Natural killer cell (primary cell): Measurements from ENCODE around the gene RANBP17. TPM values are rescaled to one million over a fixed set of nuclear protein-coding genes. Genes with fewer than 3 reads are reported as not detected.

Source experiments
- ATAC-seq, 3 donors: fragments of 150-1000 bp in 2 of 3; fragments of 200-7000 bp in 1 of 3; cut with Tn5 transposase; 1 replicate in 1 of 3; 2 replicates in 2 of 3; pipeline ENCODE4 v1.10.0; 2021; ENCODE audit warnings: mild to moderate bottlenecking in 2 of 3, moderate library complexity in 2 of 3
- DNase-seq, 2 donors: peaks; one replicate each; pipeline versions ENCODE4 v3.0.0 to v3.0.0-alpha.2; 2013 to 2021; ENCODE audit warnings: mixed read lengths in 1 of 2
- H3K27ac ChIP-seq: one replicate; pipeline ENCODE4 v1.5.1; 2013; ENCODE audit warnings: mild to moderate bottlenecking, low read length
- H3K27me3 ChIP-seq: one replicate; pipeline ENCODE4 v1.6.1; 2013; ENCODE audit warnings: low read length; ENCODE audit not compliant: control insufficient read depth, insufficient read depth
- H3K36me3 ChIP-seq: one replicate; pipeline ENCODE4 v1.6.1; 2013; ENCODE audit warnings: low read length; ENCODE audit not compliant: control insufficient read depth, insufficient read depth
- H3K4me1 ChIP-seq: one replicate; pipeline ENCODE4 v1.6.1; 2013; ENCODE audit warnings: low read length; ENCODE audit not compliant: control insufficient read depth, insufficient read depth
- H3K4me3 ChIP-seq: one replicate; pipeline ENCODE4 v1.5.1; 2013; ENCODE audit warnings: low read length
- H3K9me3 ChIP-seq: one replicate; pipeline ENCODE4 v1.6.1; 2013; ENCODE audit warnings: low read length; ENCODE audit not compliant: control insufficient read depth, insufficient read depth
- H3K27ac Mint-ChIP-seq, 2 donors: one replicate each; pipeline ENCODE4 v1.8.0; 2022; ENCODE audit warnings: mild to moderate bottlenecking in 2 of 2, mixed read lengths in 2 of 2, moderate library complexity in 1 of 2
- H3K27me3 Mint-ChIP-seq, 2 donors: one replicate each; pipeline ENCODE4 v1.8.0; 2022; ENCODE audit warnings: low read depth in 2 of 2, mixed read lengths in 2 of 2
- H3K36me3 Mint-ChIP-seq: one replicate; pipeline ENCODE4 v1.8.0; 2022; ENCODE audit warnings: mixed read lengths
- H3K4me1 Mint-ChIP-seq, 2 donors: one replicate each; pipeline ENCODE4 v1.8.0; 2022; ENCODE audit warnings: mixed read lengths in 2 of 2
- H3K4me3 Mint-ChIP-seq: one replicate; pipeline ENCODE4 v1.8.0; 2022; ENCODE audit warnings: mild to moderate bottlenecking, moderate library complexity, mixed read lengths
- H3K9me3 Mint-ChIP-seq, 2 donors: one replicate each; pipeline ENCODE4 v1.8.0; 2022; ENCODE audit warnings: mixed read lengths in 2 of 2
- WGBS: methylation state at CpG from one replicate; pipeline ENCODE4 v1.1.7; 2013; ENCODE audit warnings: missing lambda C conversion rate; ENCODE audit not compliant: insufficient coverage; 5-methylcytosine and 5-hydroxymethylcytosine counted together
- intact Hi-C: fragments of 100-400 bp; cut with micrococcal nuclease; formaldehyde crosslinking; loops from one replicate; pipeline ENCODE4 v1.14.2; 2022
- total RNA-seq, 4 donors: library from RNA; stranded (reverse); fragments of 120-200 nt in 1 of 4; gene quantifications; one replicate each; pipeline versions ENCODE4 v1.2.3 to v1.2.4, GENCODE V29; 2013 to 2022
- TF ChIP-seq, protein P1 (sequence below): fragments of 200-600 bp; IDR thresholded peaks from one replicate; pipeline ENCODE4 v1.8.0; 2022; ENCODE audit warnings: antibody characterized with exemption

Gene RANBP17
- total RNA-seq, 3 donors from 2014 or later (not counting 1 experiment from before 2014, with no cell fraction given) = 11.2 to 15.0 (median 12.6) TPM

DNA sequence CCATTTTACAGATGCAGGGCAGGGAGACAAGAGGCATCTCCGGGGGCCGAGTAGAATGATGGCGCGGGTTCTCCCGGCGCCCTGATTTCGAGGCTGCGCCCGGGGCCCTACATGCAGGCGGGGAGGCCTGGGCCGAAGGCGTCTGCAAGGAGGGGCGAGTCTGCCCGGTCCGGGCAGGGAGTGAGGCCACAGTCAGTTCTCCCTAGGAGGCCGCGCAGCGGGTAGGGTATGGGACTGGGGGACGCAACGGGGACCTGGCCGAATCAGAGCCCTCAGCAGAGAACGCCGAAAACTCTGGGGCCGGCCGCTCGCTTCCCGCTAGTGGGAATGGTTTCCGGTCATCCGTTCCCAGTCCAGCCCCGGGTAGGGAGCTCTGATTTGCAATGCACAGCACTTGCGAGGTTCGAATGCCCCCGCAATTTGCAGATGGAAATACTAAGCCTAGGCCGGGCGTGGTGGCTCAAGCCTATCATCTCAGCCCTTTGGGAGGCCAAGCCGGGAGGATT, 453.6 kb downstream of the RANBP17 start:
- ATAC-seq (no peak), DNase-seq (no peak)
- H3K9me3 ChIP-seq = no peaks in the 10 kb centered on the region
- peaks cover 79% of the 10 kb centered on the region for H3K27me3 ChIP-seq
- Mint-ChIP-seq H3K4me1 (peaks cover 19 to 38% of the 10 kb centered on the region in 2 donors), H3K4me3 (no peak overlapping the region), H3K27me3 (peaks cover 62 to 65% of the 10 kb centered on the region in 2 donors), H3K36me3 (no peaks in the 10 kb centered on the region), H3K9me3 (no peaks in the 10 kb centered on the region), H3K27ac (no peak overlapping the region)
- TF ChIP-seq, protein P1, sequence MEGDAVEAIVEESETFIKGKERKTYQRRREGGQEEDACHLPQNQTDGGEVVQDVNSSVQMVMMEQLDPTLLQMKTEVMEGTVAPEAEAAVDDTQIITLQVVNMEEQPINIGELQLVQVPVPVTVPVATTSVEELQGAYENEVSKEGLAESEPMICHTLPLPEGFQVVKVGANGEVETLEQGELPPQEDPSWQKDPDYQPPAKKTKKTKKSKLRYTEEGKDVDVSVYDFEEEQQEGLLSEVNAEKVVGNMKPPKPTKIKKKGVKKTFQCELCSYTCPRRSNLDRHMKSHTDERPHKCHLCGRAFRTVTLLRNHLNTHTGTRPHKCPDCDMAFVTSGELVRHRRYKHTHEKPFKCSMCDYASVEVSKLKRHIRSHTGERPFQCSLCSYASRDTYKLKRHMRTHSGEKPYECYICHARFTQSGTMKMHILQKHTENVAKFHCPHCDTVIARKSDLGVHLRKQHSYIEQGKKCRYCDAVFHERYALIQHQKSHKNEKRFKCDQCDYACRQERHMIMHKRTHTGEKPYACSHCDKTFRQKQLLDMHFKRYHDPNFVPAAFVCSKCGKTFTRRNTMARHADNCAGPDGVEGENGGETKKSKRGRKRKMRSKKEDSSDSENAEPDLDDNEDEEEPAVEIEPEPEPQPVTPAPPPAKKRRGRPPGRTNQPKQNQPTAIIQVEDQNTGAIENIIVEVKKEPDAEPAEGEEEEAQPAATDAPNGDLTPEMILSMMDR = no peak
- H3K4me3 ChIP-seq = no peak overlapping the region
- H3K36me3 ChIP-seq = no peaks in the 10 kb centered on the region
- WGBS = 10% methylated on average over 36 of the region's 36 CpGs
- no peak overlapping the region for H3K27ac ChIP-seq
- intact Hi-C loops = no loop called here
- H3K4me1 ChIP-seq = peaks cover 50% of the 10 kb centered on the region

DNA sequence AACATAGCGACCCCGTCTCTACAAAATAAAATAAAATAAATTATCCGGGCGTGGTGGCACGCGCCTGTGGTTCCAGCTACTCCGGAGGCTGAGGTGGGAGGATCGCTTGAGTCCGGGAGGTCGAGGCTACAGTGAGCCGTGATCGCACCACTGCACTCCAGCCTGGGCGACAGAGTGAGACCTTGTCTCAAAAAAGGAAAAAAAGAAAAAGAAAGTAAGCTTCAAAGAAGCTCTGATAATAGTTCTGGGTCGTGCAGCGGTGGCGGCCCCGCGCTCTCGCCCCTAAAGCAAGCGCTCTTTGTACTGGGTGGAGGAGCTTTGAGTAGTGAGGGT, 454.1 kb downstream of the RANBP17 start:
- ATAC-seq (no peak), DNase-seq (no peak)
- Histone ChIP-seq H3K27me3 (peaks cover 74% of the 10 kb centered on the region), H3K4me3 (no peak overlapping the region), H3K36me3 (no peaks in the 10 kb centered on the region), H3K27ac (no peak overlapping the region), H3K4me1 (peaks cover 45% of the 10 kb centered on the region), H3K9me3 (no peaks in the 10 kb centered on the region)
- peaks cover 19 to 33% of the 10 kb centered on the region in 2 donors for H3K4me1 Mint-ChIP-seq
- peaks cover 60 to 65% of the 10 kb centered on the region in 2 donors for H3K27me3 Mint-ChIP-seq
- WGBS = 19% methylated on average over 18 of the region's 20 CpGs
- peak overlapping the region; percentile 9 for H3K4me3 Mint-ChIP-seq
- H3K27ac Mint-ChIP-seq = no peak overlapping the region
- TF ChIP-seq, protein P1 = no peak
- H3K9me3 Mint-ChIP-seq = no peaks in the 10 kb centered on the region
- intact Hi-C loops = no loop called here
- no peaks in the 10 kb centered on the region for H3K36me3 Mint-ChIP-seq

DNA sequence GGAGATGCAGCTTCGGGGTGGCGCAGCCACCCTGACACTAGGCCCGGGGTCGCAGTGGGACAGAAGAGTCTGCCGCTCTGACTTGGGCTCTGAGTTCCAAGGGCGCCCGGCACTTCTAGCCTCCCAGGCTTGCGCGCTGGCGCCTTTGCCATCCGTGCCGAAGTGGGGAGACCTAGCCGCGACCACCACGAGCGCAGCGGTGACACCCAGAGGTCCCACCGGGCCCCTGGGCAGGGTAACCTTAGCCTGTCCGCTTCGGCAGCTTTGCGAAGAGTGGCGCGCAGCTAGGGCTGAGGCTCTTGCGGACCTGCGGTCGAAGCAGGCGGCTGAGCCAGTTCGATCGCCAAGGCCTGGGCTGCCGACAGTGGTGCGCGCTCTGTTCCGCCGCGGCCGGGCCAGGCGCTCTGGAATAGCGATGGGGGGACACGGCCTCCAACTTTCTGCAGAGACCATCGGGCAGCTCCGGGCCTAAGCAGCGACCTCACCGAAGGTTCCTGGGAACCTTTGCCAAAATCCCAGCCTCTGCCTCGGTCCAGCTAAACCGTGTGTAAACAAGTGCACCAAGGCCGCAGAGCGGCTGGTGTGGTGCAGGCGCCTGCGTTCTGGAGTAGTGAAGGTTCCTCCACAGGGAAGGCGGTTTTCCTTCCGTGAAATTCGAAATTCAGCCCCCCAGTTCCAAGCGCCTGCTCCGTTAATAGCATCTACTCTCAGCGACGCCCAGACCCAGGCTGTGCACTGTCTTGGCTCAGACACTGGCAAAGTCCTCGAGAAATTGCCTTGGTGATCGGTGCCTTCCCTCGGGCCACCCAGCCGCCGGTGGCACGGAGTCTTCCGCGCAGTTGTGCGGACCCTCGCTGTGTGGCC, 454.7 kb downstream of the RANBP17 start:
- Mint-ChIP-seq H3K9me3 (no peaks in the 10 kb centered on the region), H3K27ac (no peak overlapping the region), H3K36me3 (no peaks in the 10 kb centered on the region), H3K4me1 (peaks cover 19 to 32% of the 10 kb centered on the region in 2 donors), H3K4me3 (peak overlapping the region; percentile 9), H3K27me3 (peaks cover 61 to 70% of the 10 kb centered on the region in 2 donors)
- DNase-seq (no peak), ATAC-seq (no peak)
- Histone ChIP-seq H3K36me3 (no peaks in the 10 kb centered on the region), H3K4me3 (no peak overlapping the region), H3K4me1 (peaks cover 40% of the 10 kb centered on the region), H3K9me3 (no peaks in the 10 kb centered on the region), H3K27me3 (peaks cover 76% of the 10 kb centered on the region), H3K27ac (no peak overlapping the region)
- intact Hi-C loops = no loop called here
- TF ChIP-seq, protein P1 = no peak
- WGBS = 8% methylated on average over 66 of the region's 66 CpGs
